Measurements from ENCODE around the gene GRK3.

The GRK3 gene

GRCh38 chr22:25690798-25691197 lies 126.3 kb downstream of the GRK3 start:
- Histone ChIP-seq H3K4me3 (replicated peaks; ENCODE audit: insufficient read depth, low read length) (no peak overlapping the region), H3K27ac (replicated peaks) (no peak overlapping the region)

GRCh38 chr22:25692397-25693267 lies 128.2 kb downstream of the GRK3 start:
- TF ChIP-seq SPI1 (IDR thresholded peaks at IDR 0.05; ENCODE audit: borderline replicate concordance, low read depth), result no peak
- TF ChIP-seq REST (IDR thresholded peaks at IDR 0.05; ENCODE audit: insufficient replicate concordance, low read depth), result no peak
- TF ChIP-seq POLR2AphosphoS5 (IDR thresholded peaks at IDR 0.05; ENCODE audit: low read depth), result no peak
- TF ChIP-seq CTCF (IDR thresholded peaks at IDR 0.05; ENCODE audit: insufficient read depth, low read length), result no peak
- TF ChIP-seq GABPA (IDR thresholded peaks at IDR 0.05; ENCODE audit: low read depth), result no peak
- no peaks in the 10 kb centered on the region for H3K27me3 ChIP-seq (ENCODE audit: insufficient read depth, poor library complexity, severe bottlenecking)

More at GRCh38 chr22:25690798-25691197, 126.3 kb downstream of the GRK3 start:
- no peak for DNase-seq (ENCODE audit: low read depth in 1 of 2, low spot score in 1 of 2)
- TF ChIP-seq POLR2AphosphoS5 (IDR thresholded peaks at IDR 0.05; ENCODE audit: low read depth) (no peak), REST (IDR thresholded peaks at IDR 0.05; ENCODE audit: insufficient replicate concordance, low read depth) (no peak), SPI1 (IDR thresholded peaks at IDR 0.05; ENCODE audit: borderline replicate concordance, low read depth) (no peak), CTCF (IDR thresholded peaks at IDR 0.05; ENCODE audit: insufficient read depth, low read length) (no peak), GABPA (IDR thresholded peaks at IDR 0.05; ENCODE audit: low read depth) (no peak)
- H3K27me3 ChIP-seq (ENCODE audit: insufficient read depth, poor library complexity, severe bottlenecking), result no peaks in the 10 kb centered on the region

GRCh38 chr22:25693268-25693565 lies 128.7 kb downstream of the GRK3 start:
- no peak overlapping the region for H3K4me3 ChIP-seq (replicated peaks; ENCODE audit: insufficient read depth, low read length)
- H3K27me3 ChIP-seq (ENCODE audit: insufficient read depth, poor library complexity, severe bottlenecking), result no peaks in the 10 kb centered on the region
- no peak overlapping the region for H3K27ac ChIP-seq (replicated peaks)
- no peak for DNase-seq (ENCODE audit: low read depth in 1 of 2, low spot score in 1 of 2)
- no peak for TF ChIP-seq REST (IDR thresholded peaks at IDR 0.05; ENCODE audit: insufficient replicate concordance, low read depth)
- no peak for TF ChIP-seq POLR2AphosphoS5 (IDR thresholded peaks at IDR 0.05; ENCODE audit: low read depth)
- TF ChIP-seq GABPA (IDR thresholded peaks at IDR 0.05; ENCODE audit: low read depth), result no peak
- TF ChIP-seq SPI1 (IDR thresholded peaks at IDR 0.05; ENCODE audit: borderline replicate concordance, low read depth), result no peak
- no peak for TF ChIP-seq CTCF (IDR thresholded peaks at IDR 0.05; ENCODE audit: insufficient read depth, low read length)

More at GRCh38 chr22:25692397-25693267, 128.2 kb downstream of the GRK3 start:
- H3K27ac ChIP-seq (replicated peaks), result no peak overlapping the region
- DNase-seq (ENCODE audit: low read depth in 1 of 2, low spot score in 1 of 2), result no peak
- no peak overlapping the region for H3K4me3 ChIP-seq (replicated peaks; ENCODE audit: insufficient read depth, low read length)
